OCI-LY7 (cell line): ENCODE measurements around the gene FBXO42.

Experiments
- EZH2phosphoT487 ChIP-seq: fragments of 200-600 bp; sonication (generic); IDR thresholded peaks from 2 replicates; pipeline ENCODE4 v1.6.1; 2018; ENCODE audit warnings: low read depth, borderline replicate concordance, mild to moderate bottlenecking, mixed run types, antibody characterized with exemption, low read length, moderate library complexity, mixed read lengths
- TF ChIP-seq, protein P1 (sequence below): fragments of 200-600 bp; sonication (generic); conservative IDR thresholded peaks from 2 replicates; pipeline ENCODE4 v1.5.1; 2014; ENCODE audit warnings: mild to moderate bottlenecking, antibody characterized with exemption, low read length, moderate library complexity, mixed read lengths

DNA sequence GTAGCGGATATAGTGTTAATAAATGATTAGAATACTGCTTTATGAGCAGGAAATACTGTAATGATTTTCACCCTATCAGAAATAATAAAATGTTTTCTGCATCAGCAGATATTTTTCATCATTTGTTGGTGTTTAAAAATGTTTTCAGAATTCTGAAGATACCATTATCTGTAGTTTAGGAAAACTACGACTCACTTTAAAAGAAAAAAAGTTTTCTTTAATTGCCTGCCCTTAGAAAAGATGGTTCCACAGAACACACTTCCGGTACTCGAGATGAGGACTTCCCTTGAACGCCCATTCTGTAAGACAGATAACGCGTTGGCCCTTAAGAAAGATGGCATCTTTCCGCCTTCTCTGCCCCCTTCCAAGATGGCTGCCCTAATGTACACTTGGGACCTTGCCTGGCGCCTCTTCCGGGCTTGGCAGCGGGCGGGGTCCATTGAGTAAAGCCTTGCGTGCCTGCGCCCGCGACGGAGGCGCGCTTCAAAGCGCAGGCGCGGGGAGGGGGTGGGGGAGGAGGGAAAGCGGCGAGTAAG lies 14.5 kb upstream of the FBXO42 start, which contains the start of gene SZRD1:
- TF ChIP-seq, protein P1, sequence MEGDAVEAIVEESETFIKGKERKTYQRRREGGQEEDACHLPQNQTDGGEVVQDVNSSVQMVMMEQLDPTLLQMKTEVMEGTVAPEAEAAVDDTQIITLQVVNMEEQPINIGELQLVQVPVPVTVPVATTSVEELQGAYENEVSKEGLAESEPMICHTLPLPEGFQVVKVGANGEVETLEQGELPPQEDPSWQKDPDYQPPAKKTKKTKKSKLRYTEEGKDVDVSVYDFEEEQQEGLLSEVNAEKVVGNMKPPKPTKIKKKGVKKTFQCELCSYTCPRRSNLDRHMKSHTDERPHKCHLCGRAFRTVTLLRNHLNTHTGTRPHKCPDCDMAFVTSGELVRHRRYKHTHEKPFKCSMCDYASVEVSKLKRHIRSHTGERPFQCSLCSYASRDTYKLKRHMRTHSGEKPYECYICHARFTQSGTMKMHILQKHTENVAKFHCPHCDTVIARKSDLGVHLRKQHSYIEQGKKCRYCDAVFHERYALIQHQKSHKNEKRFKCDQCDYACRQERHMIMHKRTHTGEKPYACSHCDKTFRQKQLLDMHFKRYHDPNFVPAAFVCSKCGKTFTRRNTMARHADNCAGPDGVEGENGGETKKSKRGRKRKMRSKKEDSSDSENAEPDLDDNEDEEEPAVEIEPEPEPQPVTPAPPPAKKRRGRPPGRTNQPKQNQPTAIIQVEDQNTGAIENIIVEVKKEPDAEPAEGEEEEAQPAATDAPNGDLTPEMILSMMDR, result no peak
- no peak for TF ChIP-seq EZH2phosphoT487
